Panc1 (cell line): ENCODE measurements around the gene PRR19. TPM values are rescaled to one million over a fixed set of nuclear protein-coding genes. Genes with fewer than 3 reads are reported as not detected.
"Not testable (repeated sequence)": the region's sequence is repeated elsewhere in the genome, so short reads cannot be mapped to it uniquely, and the experiment has no call there.

ENCODE experiments used
- ATAC-seq: fragments of 200-7000 bp; cut with Tn5 transposase; 2 replicates; pipeline ENCODE4 v1.9.1; 2020; ENCODE audit warnings: mild to moderate bottlenecking, moderate library complexity
- BruUV-seq: library from RNA; stranded (reverse); fragments of 400-500 nt; replicated peaks from 2 replicates; lab custom pipeline; 2021; lab: Mats Ljungman, UMichigan
- CTCF ChIA-PET: fragments of 300-600 bp; sonication (Branson Sonifier 250); formaldehyde crosslinking; loops from one replicate; lab custom pipeline; 2022; ENCODE audit warnings: antibody characterized with exemption; lab: Charles Lee
- POLR2A ChIA-PET: fragments of 300-600 bp; sonication (Branson Sonifier 250); formaldehyde crosslinking; loops from one replicate; lab custom pipeline; 2022; ENCODE audit warnings: antibody characterized with exemption; lab: Charles Lee
- DNase-seq: peaks from one replicate; pipeline ENCODE4 v3.0.0-alpha.2; 2010; ENCODE audit warnings: low read depth, low spot score
- H3K27ac ChIP-seq: 2 replicates; pipeline ENCODE4 v1.5.1; 2011; ENCODE audit warnings: mild to moderate bottlenecking, low read length, inconsistent platforms
- H3K27me3 ChIP-seq: fragments of 200-500 bp; sonication (Bioruptor generic); 2 replicates; pipeline ENCODE4 v1.6.0; 2014; ENCODE audit warnings: low read length, inconsistent platforms; ENCODE audit not compliant: control insufficient read depth, insufficient read depth
- H3K36me3 ChIP-seq: fragments of 200-500 bp; sonication (Bioruptor generic); 2 replicates; pipeline ENCODE4 v1.5.1; 2014; ENCODE audit warnings: inconsistent platforms, mild to moderate bottlenecking, low read length, moderate library complexity; ENCODE audit not compliant: control insufficient read depth, insufficient read depth
- H3K4me1 ChIP-seq: 2 replicates; pipeline ENCODE4 v1.5.1; 2011; ENCODE audit warnings: inconsistent platforms, mild to moderate bottlenecking, low read length, moderate library complexity; ENCODE audit not compliant: control insufficient read depth, insufficient read depth
- H3K4me3 ChIP-seq, 2 experiments: 2 replicates each; pipeline ENCODE4 v1.5.1; 2011 to 2012; ENCODE audit warnings: low read depth in 2 of 2, low read length in 2 of 2, mild to moderate bottlenecking in 2 of 2, inconsistent platforms in 1 of 2, moderate library complexity in 1 of 2
- H3K9me3 ChIP-seq: fragments of 200-500 bp; sonication (Bioruptor generic); 2 replicates; pipeline ENCODE4 v1.5.1; 2014; ENCODE audit warnings: low read depth, mild to moderate bottlenecking, inconsistent platforms, low read length, moderate library complexity; ENCODE audit not compliant: control insufficient read depth, insufficient read depth
- POLR2AphosphoS5 ChIP-seq: IDR thresholded peaks from 2 replicates; pipeline ENCODE4 v1.6.1; 2012; ENCODE audit warnings: mild to moderate bottlenecking, low read depth, low read length, moderate library complexity
- SIN3A ChIP-seq: IDR thresholded peaks from 2 replicates; pipeline ENCODE4 v1.6.1; 2012; ENCODE audit warnings: low read depth, mild to moderate bottlenecking, low read length, moderate library complexity, borderline replicate concordance; ENCODE audit not compliant: insufficient read depth
- TCF7L2 ChIP-seq: IDR thresholded peaks from 2 replicates; pipeline ENCODE4 v1.6.1; 2011; ENCODE audit warnings: mild to moderate bottlenecking, low read depth, low read length, inconsistent platforms
- in situ Hi-C: cut with HindIII; loops from 2 replicates; pipeline ENCODE4 v1.10.0; 2016; ENCODE audit warnings: low sequenced_read_pairs, low pct_unique_long_range_greater_than_20kb
- intact Hi-C: fragments of 100-400 bp; cut with micrococcal nuclease; formaldehyde crosslinking; loops from one replicate; pipeline ENCODE4 v1.10.0; 2022; ENCODE audit not compliant: unreplicated experiment
- total RNA-seq: library from RNA; stranded (reverse); gene quantifications from one replicate; pipeline ENCODE4 v1.2.1, GENCODE V29; 2021; ENCODE audit not compliant: unreplicated experiment
- TF ChIP-seq, protein P1 (sequence below), 2 experiments: IDR thresholded peaks; 2 replicates each; pipeline ENCODE4 v1.6.1; 2011 to 2012; ENCODE audit warnings: low read depth in 2 of 2, control low read depth in 1 of 2, low read length in 1 of 2, mild to moderate bottlenecking in 1 of 2, moderate library complexity in 1 of 2; ENCODE audit not compliant: insufficient read depth in 1 of 2
- TF ChIP-seq, protein P2 (sequence below): fragments of 450-650 bp; IDR thresholded peaks from 2 replicates; pipeline ENCODE4 v1.5.1; 2017; ENCODE audit warnings: mild to moderate bottlenecking

The PRR19 gene
- total RNA-seq, 1 experiment from 2014 or later = 2.1 TPM

DNA sequence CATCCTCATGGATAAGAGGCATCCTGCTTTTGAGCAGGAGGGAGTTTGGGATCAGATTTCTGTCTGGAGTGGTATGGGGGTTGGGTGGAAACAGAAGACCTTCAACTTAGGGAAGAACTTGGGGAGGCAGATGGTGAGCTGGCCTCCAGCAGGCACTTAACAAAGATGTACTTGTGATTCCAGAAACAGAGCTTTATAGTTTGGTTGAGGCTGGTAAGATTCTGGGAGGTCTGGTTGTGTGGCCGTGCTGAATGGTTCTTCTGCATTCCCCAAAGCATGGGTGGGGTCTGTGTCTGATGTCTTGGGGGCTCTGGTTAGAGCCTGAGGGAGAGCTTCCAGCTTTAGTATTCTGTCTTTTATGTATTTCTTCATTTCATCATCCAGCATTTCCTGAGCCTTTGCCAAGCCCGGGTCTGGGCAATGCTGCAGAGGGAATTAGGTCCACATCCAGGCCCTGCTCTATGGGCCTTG, 28.3 kb downstream of the PRR19 start:
- in situ Hi-C loops = no loop called here
- DNase-seq = no peak
- TF ChIP-seq POLR2AphosphoS5 (no peak), TCF7L2 (no peak), SIN3A (no peak)
- TF ChIP-seq, protein P1, sequence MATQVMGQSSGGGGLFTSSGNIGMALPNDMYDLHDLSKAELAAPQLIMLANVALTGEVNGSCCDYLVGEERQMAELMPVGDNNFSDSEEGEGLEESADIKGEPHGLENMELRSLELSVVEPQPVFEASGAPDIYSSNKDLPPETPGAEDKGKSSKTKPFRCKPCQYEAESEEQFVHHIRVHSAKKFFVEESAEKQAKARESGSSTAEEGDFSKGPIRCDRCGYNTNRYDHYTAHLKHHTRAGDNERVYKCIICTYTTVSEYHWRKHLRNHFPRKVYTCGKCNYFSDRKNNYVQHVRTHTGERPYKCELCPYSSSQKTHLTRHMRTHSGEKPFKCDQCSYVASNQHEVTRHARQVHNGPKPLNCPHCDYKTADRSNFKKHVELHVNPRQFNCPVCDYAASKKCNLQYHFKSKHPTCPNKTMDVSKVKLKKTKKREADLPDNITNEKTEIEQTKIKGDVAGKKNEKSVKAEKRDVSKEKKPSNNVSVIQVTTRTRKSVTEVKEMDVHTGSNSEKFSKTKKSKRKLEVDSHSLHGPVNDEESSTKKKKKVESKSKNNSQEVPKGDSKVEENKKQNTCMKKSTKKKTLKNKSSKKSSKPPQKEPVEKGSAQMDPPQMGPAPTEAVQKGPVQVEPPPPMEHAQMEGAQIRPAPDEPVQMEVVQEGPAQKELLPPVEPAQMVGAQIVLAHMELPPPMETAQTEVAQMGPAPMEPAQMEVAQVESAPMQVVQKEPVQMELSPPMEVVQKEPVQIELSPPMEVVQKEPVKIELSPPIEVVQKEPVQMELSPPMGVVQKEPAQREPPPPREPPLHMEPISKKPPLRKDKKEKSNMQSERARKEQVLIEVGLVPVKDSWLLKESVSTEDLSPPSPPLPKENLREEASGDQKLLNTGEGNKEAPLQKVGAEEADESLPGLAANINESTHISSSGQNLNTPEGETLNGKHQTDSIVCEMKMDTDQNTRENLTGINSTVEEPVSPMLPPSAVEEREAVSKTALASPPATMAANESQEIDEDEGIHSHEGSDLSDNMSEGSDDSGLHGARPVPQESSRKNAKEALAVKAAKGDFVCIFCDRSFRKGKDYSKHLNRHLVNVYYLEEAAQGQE (IDR thresholded peaks at IDR 0.05; ENCODE audit: insufficient read depth in 1 of 2, low read depth in 2 of 2, low read length in 1 of 2) = no peak
- TF ChIP-seq, protein P2, sequence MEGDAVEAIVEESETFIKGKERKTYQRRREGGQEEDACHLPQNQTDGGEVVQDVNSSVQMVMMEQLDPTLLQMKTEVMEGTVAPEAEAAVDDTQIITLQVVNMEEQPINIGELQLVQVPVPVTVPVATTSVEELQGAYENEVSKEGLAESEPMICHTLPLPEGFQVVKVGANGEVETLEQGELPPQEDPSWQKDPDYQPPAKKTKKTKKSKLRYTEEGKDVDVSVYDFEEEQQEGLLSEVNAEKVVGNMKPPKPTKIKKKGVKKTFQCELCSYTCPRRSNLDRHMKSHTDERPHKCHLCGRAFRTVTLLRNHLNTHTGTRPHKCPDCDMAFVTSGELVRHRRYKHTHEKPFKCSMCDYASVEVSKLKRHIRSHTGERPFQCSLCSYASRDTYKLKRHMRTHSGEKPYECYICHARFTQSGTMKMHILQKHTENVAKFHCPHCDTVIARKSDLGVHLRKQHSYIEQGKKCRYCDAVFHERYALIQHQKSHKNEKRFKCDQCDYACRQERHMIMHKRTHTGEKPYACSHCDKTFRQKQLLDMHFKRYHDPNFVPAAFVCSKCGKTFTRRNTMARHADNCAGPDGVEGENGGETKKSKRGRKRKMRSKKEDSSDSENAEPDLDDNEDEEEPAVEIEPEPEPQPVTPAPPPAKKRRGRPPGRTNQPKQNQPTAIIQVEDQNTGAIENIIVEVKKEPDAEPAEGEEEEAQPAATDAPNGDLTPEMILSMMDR = no peak
- intact Hi-C loops = no loop called here
- CTCF ChIA-PET = no interaction called here
- no peaks in the 10 kb centered on the region; the same call in 1 of the 2 replicates for H3K36me3 ChIP-seq
- H3K27me3 ChIP-seq = no peaks in the 10 kb centered on the region
- no peak for ATAC-seq
- no TSS peak for BruUV-seq
- no peak overlapping the region for H3K4me3 ChIP-seq
- no peaks in the 10 kb centered on the region; the same call in 1 of the 2 replicates for H3K4me1 ChIP-seq
- POLR2A ChIA-PET = no interaction called here
- no peaks in the 10 kb centered on the region for H3K9me3 ChIP-seq
- H3K27ac ChIP-seq = no peak overlapping the region

DNA sequence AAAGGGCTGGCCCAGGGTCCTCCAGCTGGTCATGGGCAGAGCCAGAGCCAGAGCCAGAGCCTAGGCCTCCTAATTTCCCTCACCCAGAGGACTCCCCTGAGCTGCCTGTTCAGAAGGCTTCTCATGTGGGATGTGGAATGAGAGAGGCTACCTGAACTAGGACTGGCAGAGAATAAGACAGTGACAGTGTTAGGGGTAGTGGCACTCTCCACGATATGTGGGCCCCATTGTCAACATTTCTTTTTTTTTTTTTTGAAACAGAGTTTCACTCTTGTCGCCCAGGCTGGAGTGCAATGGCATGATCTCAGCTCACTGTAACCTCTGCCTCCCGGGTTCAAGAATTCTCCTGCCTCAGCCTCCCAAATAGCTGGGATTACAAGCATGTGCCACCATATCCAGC, 29.4 kb downstream of the PRR19 start:
- H3K27me3 ChIP-seq, H3K4me1 ChIP-seq, in situ Hi-C loops, H3K4me3 ChIP-seq, H3K9me3 ChIP-seq, H3K36me3 ChIP-seq, H3K27ac ChIP-seq, BruUV-seq, CTCF ChIA-PET, ATAC-seq, intact Hi-C loops, POLR2A ChIA-PET, DNase-seq: not testable (repeated sequence)

DNA sequence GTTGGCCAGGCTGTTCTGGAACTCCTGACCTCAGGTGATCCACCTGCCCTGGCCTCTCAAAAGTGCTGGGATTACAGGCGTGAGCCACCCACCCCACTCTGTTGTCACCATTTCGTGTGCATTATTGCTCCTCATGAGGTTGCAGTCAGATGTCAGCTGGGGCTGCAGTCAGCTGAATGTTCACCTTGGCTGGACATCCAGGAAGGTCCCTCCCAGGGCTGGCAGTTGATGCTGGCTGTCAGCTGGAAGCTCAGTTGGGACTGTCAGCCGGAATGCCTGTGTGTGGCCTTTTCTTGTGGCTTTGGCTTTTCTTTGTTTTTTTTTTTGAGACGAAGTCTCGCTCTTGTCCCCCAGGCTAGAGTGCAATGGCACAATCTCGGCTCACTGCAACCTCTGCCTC, 30.1 kb downstream of the PRR19 start:
- ATAC-seq = no peak
- POLR2A ChIA-PET = no interaction called here
- BruUV-seq = no TSS peak
- DNase-seq = no peak
- CTCF ChIA-PET = no interaction called here
- Histone ChIP-seq H3K4me3 (no peak overlapping the region), H3K4me1 (no peaks in the 10 kb centered on the region), H3K27ac (no peak overlapping the region), H3K27me3 (no peaks in the 10 kb centered on the region), H3K36me3 (no peaks in the 10 kb centered on the region), H3K9me3 (no peaks in the 10 kb centered on the region)
- in situ Hi-C loops = no loop called here
- TF ChIP-seq, protein P2 = no peak
- TF ChIP-seq TCF7L2 = no peak
- TF ChIP-seq POLR2AphosphoS5 = no peak
- TF ChIP-seq, protein P1 (IDR thresholded peaks at IDR 0.05; ENCODE audit: insufficient read depth in 1 of 2, low read depth in 2 of 2, low read length in 1 of 2) = no peak
- intact Hi-C loops = no loop called here
